Nasal cavity respiratory epithelium epithelial cell of viscerocranial mucosa (primary cell): ENCODE results near the gene CA9. TPM values are rescaled to one million over a fixed set of nuclear protein-coding genes. Genes with fewer than 3 reads are reported as not detected.

Experiments
- total RNA-seq: library from RNA; depleted of rRNA; stranded (reverse); fragments of >200 nt; gene quantifications from 2 replicates; pipeline ENCODE4 v1.2.3, GENCODE V29; 2014

CA9 gene
- total RNA-seq: 0.68 and 7.5 TPM in 2 replicates

GRCh38 chr9:35673132-35674024 is at the start of gene CA9:
TSS of gene CA9 (plus strand) at chr9:35673928. CDS start at chr9:35673960, 32 bp downstream.

GRCh38 chr9:35650341-35651158 is 23.2 kb upstream of the CA9 start, which contains the start of gene SIT1:
TSS of gene SIT1 (minus strand) at chr9:35650931. CDS start at chr9:35650853, 78 bp downstream.

GRCh38 chr9:35657546-35658136 is 16.1 kb upstream of the CA9 start, which contains the start of gene RMRP:
TSS of gene RMRP (minus strand) at chr9:35658019.

GRCh38 chr9:35658137-35658967 is 15.4 kb upstream of the CA9 start, which contains the start of gene CCDC107:
TSS of gene CCDC107 (plus strand) at chr9:35658292. CDS start at chr9:35658380, 88 bp downstream.

GRCh38 chr9:35664531-35665470 is 8.9 kb upstream of the CA9 start, which contains the start of gene ARHGEF39:
TSS of gene ARHGEF39 (minus strand) at chr9:35665195. CDS start at chr9:35665169, 26 bp downstream.

GRCh38 chr9:35689542-35690293 is 16.0 kb downstream of the CA9 start, which contains the start of gene TPM2:
TSS of gene TPM2 (minus strand) at chr9:35689925. CDS start at chr9:35689817, 108 bp downstream.

Other genes starting within 250 kb of the CA9 start
- gene RUSC2, start 183.8 kb upstream of the CA9 start, total RNA-seq: 7.9 and 10.1 TPM in 2 replicates
- 9.6 and 16.8 TPM in 2 replicates for gene TESK1, start 68.7 kb upstream of the CA9 start, total RNA-seq
- gene CD72, start 55.5 kb upstream of the CA9 start, total RNA-seq: 0.50 and 1.0 TPM in 2 replicates
- gene SIT1, start 23.0 kb upstream of the CA9 start, total RNA-seq: not detected in 2 replicates
- gene RMRP, start 15.9 kb upstream of the CA9 start, total RNA-seq: 18,537 and 104,493 TPM in 2 replicates
- 6.7 and 14.4 TPM in 2 replicates for gene CCDC107, start 15.6 kb upstream of the CA9 start, total RNA-seq
- 0.07 and 0.34 TPM in 2 replicates for gene ARHGEF39, start 8.7 kb upstream of the CA9 start, total RNA-seq
- 35.1 and 43.1 TPM in 2 replicates for gene TPM2, start 16.0 kb downstream of the CA9 start, total RNA-seq
- 83.7 and 230 TPM in 2 replicates for gene TLN1, start 58.3 kb downstream of the CA9 start, total RNA-seq
- gene CREB3, start 58.7 kb downstream of the CA9 start, total RNA-seq: 39.5 and 50.9 TPM in 2 replicates
- gene GBA2, start 75.3 kb downstream of the CA9 start, total RNA-seq: 36.6 and 41.6 TPM in 2 replicates
- 17.1 and 25.6 TPM in 2 replicates for gene RGP1, start 75.4 kb downstream of the CA9 start, total RNA-seq
- not detected in 2 replicates for gene MSMP, start 80.3 kb downstream of the CA9 start, total RNA-seq
- gene NPR2, start 117.7 kb downstream of the CA9 start, total RNA-seq: 4.1 and 15.9 TPM in 2 replicates
- gene SPAG8, start 138.3 kb downstream of the CA9 start, total RNA-seq: 0.14 TPM in 1 of 2 replicates, not detected in the other
- 13.0 and 21.2 TPM in 2 replicates for gene HINT2, start 141.1 kb downstream of the CA9 start, total RNA-seq
- gene FAM221B, start 154.8 kb downstream of the CA9 start, total RNA-seq: not detected in 2 replicates
- gene TMEM8B, start 155.3 kb downstream of the CA9 start, total RNA-seq: 0.68 and 5.8 TPM in 2 replicates
- not detected in 2 replicates for gene OR13J1, start 196.5 kb downstream of the CA9 start, total RNA-seq
- 0.28 and 0.34 TPM in 2 replicates for gene HRCT1, start 232.3 kb downstream of the CA9 start, total RNA-seq
- gene SPAAR, start 235.6 kb downstream of the CA9 start, total RNA-seq: 0.07 TPM in 1 of 2 replicates, not detected in the other